WI38 (cell line): ENCODE data around the gene ZP2.
"Not testable (repeated sequence)": the region's sequence is repeated elsewhere in the genome, so short reads cannot be mapped to it uniquely, and the experiment has no call there.

ENCODE experiments used
- H3K4me3 ChIP-seq: 2 replicates; pipeline ENCODE4 v1.5.1; 2011; ENCODE audit warnings: low read depth, mild to moderate bottlenecking, control low read depth, low read length
- TF ChIP-seq, protein P1 (sequence below): IDR thresholded peaks from 2 replicates; pipeline ENCODE4 v1.5.1; 2012; ENCODE audit warnings: low read depth, mild to moderate bottlenecking, control low read depth, low read length

ZP2 gene

GRCh38 chr16:21172650-21173049, 38.7 kb downstream of the ZP2 start:
- H3K4me3 ChIP-seq = no peak overlapping the region
- TF ChIP-seq, protein P1, sequence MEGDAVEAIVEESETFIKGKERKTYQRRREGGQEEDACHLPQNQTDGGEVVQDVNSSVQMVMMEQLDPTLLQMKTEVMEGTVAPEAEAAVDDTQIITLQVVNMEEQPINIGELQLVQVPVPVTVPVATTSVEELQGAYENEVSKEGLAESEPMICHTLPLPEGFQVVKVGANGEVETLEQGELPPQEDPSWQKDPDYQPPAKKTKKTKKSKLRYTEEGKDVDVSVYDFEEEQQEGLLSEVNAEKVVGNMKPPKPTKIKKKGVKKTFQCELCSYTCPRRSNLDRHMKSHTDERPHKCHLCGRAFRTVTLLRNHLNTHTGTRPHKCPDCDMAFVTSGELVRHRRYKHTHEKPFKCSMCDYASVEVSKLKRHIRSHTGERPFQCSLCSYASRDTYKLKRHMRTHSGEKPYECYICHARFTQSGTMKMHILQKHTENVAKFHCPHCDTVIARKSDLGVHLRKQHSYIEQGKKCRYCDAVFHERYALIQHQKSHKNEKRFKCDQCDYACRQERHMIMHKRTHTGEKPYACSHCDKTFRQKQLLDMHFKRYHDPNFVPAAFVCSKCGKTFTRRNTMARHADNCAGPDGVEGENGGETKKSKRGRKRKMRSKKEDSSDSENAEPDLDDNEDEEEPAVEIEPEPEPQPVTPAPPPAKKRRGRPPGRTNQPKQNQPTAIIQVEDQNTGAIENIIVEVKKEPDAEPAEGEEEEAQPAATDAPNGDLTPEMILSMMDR = no peak

DNA sequence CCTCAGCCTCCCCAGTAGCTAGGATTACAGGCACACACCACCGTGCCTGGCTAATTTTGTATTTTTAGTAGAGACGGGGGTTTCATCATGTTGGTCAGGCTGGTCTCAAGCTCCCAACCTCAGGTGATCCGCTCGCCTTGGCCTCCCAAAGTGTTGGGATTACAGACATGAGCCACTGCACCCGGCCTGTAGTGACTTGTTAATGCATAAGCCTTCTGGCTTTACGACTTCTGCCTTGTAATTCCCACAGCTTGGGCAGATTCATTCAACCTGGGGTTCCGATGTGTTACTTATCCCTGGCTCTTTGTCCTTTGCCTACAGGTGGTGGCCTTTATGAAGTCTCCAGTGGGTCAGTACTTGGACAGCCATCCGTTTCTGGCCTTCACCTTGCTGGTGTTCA, 41.3 kb downstream of the ZP2 start:
- H3K4me3 ChIP-seq = not testable (repeated sequence)

DNA sequence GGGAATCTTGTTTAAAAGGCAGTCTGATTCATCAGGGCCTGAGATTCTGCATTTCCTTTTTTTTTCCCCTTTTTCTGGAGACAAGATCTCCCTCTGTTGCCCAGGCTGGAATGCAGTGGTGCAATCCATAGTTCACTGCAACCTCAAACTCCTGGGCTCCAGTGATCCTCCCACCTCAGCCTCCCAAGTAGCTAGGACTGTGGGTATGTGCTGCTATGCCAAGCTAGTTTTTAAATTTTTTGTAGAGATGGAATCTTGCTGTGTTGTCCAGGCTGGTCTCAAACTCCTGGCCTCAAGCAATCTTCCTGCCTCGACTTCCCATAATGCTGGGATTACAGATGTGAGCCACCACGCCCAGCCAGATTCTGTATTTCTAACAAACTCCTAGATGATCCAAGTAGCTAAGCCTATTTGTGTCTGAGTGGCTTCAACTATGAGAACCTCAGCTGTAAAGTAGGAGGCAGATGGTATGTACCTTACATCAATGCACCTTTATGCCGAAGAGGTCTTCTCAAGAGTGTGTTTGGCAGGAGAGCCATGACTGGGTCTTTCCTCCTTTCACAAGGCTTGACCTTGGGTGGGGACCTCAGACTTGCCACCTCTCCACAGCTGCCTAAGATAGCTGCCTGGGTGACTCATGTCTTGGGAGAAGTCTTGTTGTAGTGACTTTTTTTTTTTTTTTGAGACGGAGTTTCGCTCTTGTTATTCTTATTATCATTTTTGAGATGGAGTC, 42.0 kb downstream of the ZP2 start:
- TF ChIP-seq, protein P1 = no peak
- H3K4me3 ChIP-seq = no peak overlapping the region

DNA sequence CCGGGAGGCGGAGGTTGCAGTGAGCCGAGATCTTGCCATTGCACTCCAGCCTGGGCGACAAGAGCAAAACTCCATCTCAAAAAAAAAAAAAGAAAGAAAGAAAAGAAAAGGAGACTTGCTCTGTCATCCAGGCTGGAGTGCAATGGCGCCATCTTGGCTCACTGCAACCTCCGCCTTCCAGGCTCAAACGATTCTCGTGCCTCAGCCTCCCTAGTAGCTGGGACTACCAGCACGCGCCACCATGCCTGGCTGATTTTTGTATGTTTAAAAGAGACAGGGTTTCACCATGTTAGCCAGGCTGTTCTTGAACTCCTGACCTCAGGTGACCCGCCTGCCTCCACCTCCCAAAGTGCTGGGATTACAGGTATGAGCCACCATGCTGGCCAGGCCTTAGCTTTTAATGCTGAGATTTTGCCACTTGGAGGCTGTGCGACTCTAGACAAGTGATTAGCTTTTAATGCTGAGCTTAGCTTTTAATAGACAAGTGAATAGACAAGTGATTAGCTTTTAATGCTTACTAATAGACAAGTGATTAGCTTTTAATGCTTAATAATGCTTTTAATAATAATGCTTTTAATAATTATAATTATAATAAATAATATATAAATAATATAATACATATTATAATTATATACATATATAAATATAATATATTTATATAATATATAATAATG, 43.3 kb downstream of the ZP2 start:
- TF ChIP-seq, protein P1 = no peak

GRCh38 chr16:21167360-21167759, 44.0 kb downstream of the ZP2 start:
- H3K4me3 ChIP-seq = no peak overlapping the region
- TF ChIP-seq, protein P1 = no peak

More for the DNA sequence above, 43.3 kb downstream of the ZP2 start:
- H3K4me3 ChIP-seq = no peak overlapping the region

GRCh38 chr16:21166561-21166961, 44.8 kb downstream of the ZP2 start:
- TF ChIP-seq, protein P1 = no peak
- H3K4me3 ChIP-seq = no peak overlapping the region

DNA sequence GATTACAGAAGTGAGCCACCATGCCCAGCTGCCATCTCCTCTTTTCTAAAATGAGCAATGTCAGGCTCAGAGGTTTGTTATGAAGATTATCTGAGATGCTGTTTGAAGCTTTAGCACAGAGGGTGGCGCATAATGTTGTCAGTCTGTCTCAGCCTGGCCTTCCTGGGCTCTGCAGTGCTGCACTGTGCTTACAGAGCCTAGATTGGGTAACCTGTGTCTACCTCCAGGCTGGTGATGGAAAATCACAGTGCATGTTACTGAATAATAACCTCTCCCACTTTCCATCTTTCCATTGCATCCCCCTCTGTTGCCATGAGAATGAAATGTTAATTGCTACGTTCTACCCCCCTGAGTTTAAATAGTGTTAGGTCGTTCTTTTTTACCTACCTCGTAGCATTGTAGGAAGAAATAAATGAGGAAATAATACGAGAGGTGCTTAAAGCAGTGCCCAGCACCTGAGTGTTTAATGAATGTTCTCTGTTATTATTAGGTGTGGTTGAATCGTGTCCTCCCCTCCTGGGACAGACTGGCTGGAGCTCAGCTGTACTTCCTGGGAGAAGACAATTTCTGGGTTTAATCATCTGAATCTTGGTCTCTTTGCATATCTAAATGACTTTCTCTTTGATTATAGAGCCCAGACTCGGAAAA, 46.7 kb downstream of the ZP2 start:
- no peak overlapping the region for H3K4me3 ChIP-seq
- TF ChIP-seq, protein P1 = no peak
